HCT116 (cell line): ENCODE results near the gene STK35. TPM values are rescaled to one million over a fixed set of nuclear protein-coding genes. Genes with fewer than 3 reads are reported as not detected.

Experiments
- ATAC-seq: fragments of 200-7000 bp; cut with Tn5 transposase; 2 replicates; pipeline ENCODE4 v1.9.1; 2020; ENCODE audit warnings: mild to moderate bottlenecking, moderate library complexity
- BruUV-seq: library from RNA; stranded (reverse); fragments of 400-500 nt; replicated peaks from 2 replicates; lab custom pipeline; 2021; lab: Mats Ljungman, UMichigan
- CTCF ChIA-PET: fragments of 300-600 bp; sonication (Branson Sonifier 250); formaldehyde crosslinking; loops from one replicate; lab custom pipeline; 2021; ENCODE audit warnings: antibody characterized with exemption; lab: Charles Lee
- POLR2A ChIA-PET: fragments of 300-600, 350-600 bp; sonication (Branson Sonifier 250); formaldehyde crosslinking; loops from one replicate; lab custom pipeline; 2021; ENCODE audit warnings: antibody characterized with exemption; lab: Charles Lee
- RAD21 ChIA-PET, 2 experiments: fragments of 300-600 bp; sonication (Branson Sonifier 250); formaldehyde crosslinking; loops; one replicate each; lab custom pipeline; 2023; ENCODE audit warnings: low total read pairs in 2 of 2; ENCODE audit not compliant: uncharacterized antibody in 2 of 2, unreplicated experiment in 2 of 2, low non-redundant PET in 1 of 2; lab: Charles Lee
- DNase-seq: peaks from one replicate; pipeline ENCODE4 v3.0.0-alpha.2; 2010; ENCODE audit warnings: low read depth, low spot score
- H2AFZ ChIP-seq: fragments of 200-600 bp; shearing (Covaris generic), sonication (generic); 2 replicates; pipeline ENCODE4 v1.6.1; 2017; ENCODE audit warnings: low read depth, mixed run types, mixed read lengths, antibody characterized with exemption, low read length; ENCODE audit not compliant: poor library complexity, severe bottlenecking
- H3K27ac ChIP-seq: 2 replicates; pipeline ENCODE4 v1.5.1; 2012; ENCODE audit warnings: low read depth, low read length
- H3K27me3 ChIP-seq: fragments of 200-600 bp; sonication (generic); 2 replicates; pipeline ENCODE4 v1.6.1; 2016; ENCODE audit warnings: mixed run types, low read length, mixed read lengths; ENCODE audit not compliant: insufficient read depth
- H3K36me3 ChIP-seq, 2 experiments: fragments of 200-500 bp in 1 of 2; fragments of 200-600 bp in 1 of 2; sonication (Bioruptor generic) in 1 of 2; sonication (generic) in 1 of 2; 2 replicates each; pipeline versions ENCODE4 v1.5.1 to v1.6.1; 2014 to 2016; ENCODE audit warnings: low read length in 2 of 2, inconsistent platforms in 1 of 2, mixed read lengths in 1 of 2, mixed run types in 1 of 2; ENCODE audit not compliant: insufficient read depth in 2 of 2, control insufficient read depth in 1 of 2
- H3K4me1 ChIP-seq, 2 experiments: fragments of 200-600 bp in 1 of 2; sonication (generic) in 1 of 2; 2 replicates each; pipeline versions ENCODE4 v1.5.1 to v1.6.1; 2012 to 2017; ENCODE audit warnings: low read length in 2 of 2, inconsistent platforms in 1 of 2, mild to moderate bottlenecking in 1 of 2, mixed read lengths in 1 of 2, mixed run types in 1 of 2, moderate library complexity in 1 of 2; ENCODE audit not compliant: insufficient read depth in 2 of 2, control insufficient read depth in 1 of 2
- H3K4me2 ChIP-seq: fragments of 200-600 bp; sonication (generic); 2 replicates; pipeline ENCODE4 v1.6.1; 2017; ENCODE audit warnings: mixed run types, low read length, mixed read lengths
- H3K4me3 ChIP-seq, 2 experiments: fragments of 200-600 bp in 1 of 2; sonication (generic) in 1 of 2; replicated peaks in 1 of 2; 2 replicates each; pipeline ENCODE4 v1.5.1; 2011 to 2016; ENCODE audit warnings: low read length in 2 of 2, control low read depth in 1 of 2, low read depth in 1 of 2, mild to moderate bottlenecking in 1 of 2, mixed read lengths in 1 of 2, mixed run types in 1 of 2
- H3K79me2 ChIP-seq: fragments of 200-600 bp; sonication (generic); 2 replicates; pipeline ENCODE4 v1.6.1; 2017; ENCODE audit warnings: mild to moderate bottlenecking, mixed run types, low read length, moderate library complexity, mixed read lengths; ENCODE audit not compliant: insufficient read depth
- H3K9ac ChIP-seq: fragments of 200-600 bp; sonication (generic); 2 replicates; pipeline ENCODE4 v1.6.1; 2016; ENCODE audit warnings: low read length, mixed read lengths
- H3K9me2 ChIP-seq: fragments of 200-600 bp; sonication (generic), shearing (Covaris generic); 2 replicates; pipeline ENCODE4 v1.6.1; 2017; ENCODE audit warnings: mixed run types, mild to moderate bottlenecking, moderate library complexity; ENCODE audit not compliant: insufficient read depth
- H3K9me3 ChIP-seq, 2 experiments: fragments of 200-500 bp in 1 of 2; fragments of 200-600 bp in 1 of 2; sonication (Bioruptor generic) in 1 of 2; sonication (generic) in 1 of 2; 2 replicates each; pipeline ENCODE4 v1.6.1; 2014 to 2017; ENCODE audit warnings: low read length in 2 of 2, mixed read lengths in 2 of 2, inconsistent platforms in 1 of 2, low read depth in 1 of 2, mild to moderate bottlenecking in 1 of 2, mixed run types in 1 of 2, moderate library complexity in 1 of 2; ENCODE audit not compliant: control insufficient read depth in 1 of 2, insufficient read depth in 1 of 2
- H4K20me1 ChIP-seq: fragments of 200-600 bp; sonication (generic), shearing (Covaris generic); 2 replicates; pipeline ENCODE4 v1.6.1; 2017; ENCODE audit warnings: mixed run types, mild to moderate bottlenecking, moderate library complexity; ENCODE audit not compliant: insufficient read depth
- CBX3 ChIP-seq: IDR thresholded peaks from 2 replicates; pipeline ENCODE4 v1.6.1; 2012; ENCODE audit warnings: low read depth
- ELF1 ChIP-seq: IDR thresholded peaks from 2 replicates; pipeline ENCODE4 v1.6.1; 2012; ENCODE audit warnings: low read depth, borderline replicate concordance
- EZH2phosphoT487 ChIP-seq: fragments of 200-600 bp; IDR thresholded peaks from 2 replicates; pipeline ENCODE4 v1.6.1; 2018; ENCODE audit warnings: antibody characterized with exemption, borderline replicate concordance
- JUND ChIP-seq: IDR thresholded peaks from 2 replicates; pipeline ENCODE4 v1.6.1; 2012
- POLR2A ChIP-seq: IDR thresholded peaks from 2 replicates; pipeline ENCODE4 v1.7.0; 2011; ENCODE audit warnings: borderline replicate concordance; ENCODE audit not compliant: insufficient read depth, insufficient read length; ENCODE audit errors: extremely low read depth
- POLR2AphosphoS5 ChIP-seq: IDR thresholded peaks from 2 replicates; pipeline ENCODE4 v1.6.1; 2011; ENCODE audit warnings: mild to moderate bottlenecking, low read depth, low read length, moderate library complexity
- RAD21 ChIP-seq: IDR thresholded peaks from 2 replicates; pipeline ENCODE4 v1.6.1; 2012; ENCODE audit warnings: low read depth, mild to moderate bottlenecking
- SP1 ChIP-seq: IDR thresholded peaks from 2 replicates; pipeline ENCODE4 v1.6.1; 2012; ENCODE audit warnings: low read depth
- SRF ChIP-seq: IDR thresholded peaks from 2 replicates; pipeline ENCODE4 v1.6.1; 2012; ENCODE audit warnings: low read depth
- TCF7L2 ChIP-seq: IDR thresholded peaks from 2 replicates; pipeline ENCODE4 v1.7.0; 2011; ENCODE audit warnings: borderline replicate concordance, inconsistent platforms; ENCODE audit not compliant: insufficient read depth, insufficient read length; ENCODE audit errors: extremely low read depth
- YY1 ChIP-seq: IDR thresholded peaks from 2 replicates; pipeline ENCODE4 v1.6.1; 2011; ENCODE audit warnings: low read length, low read depth, moderate library complexity, mild to moderate bottlenecking; ENCODE audit not compliant: insufficient replicate concordance; ENCODE audit errors: extremely low read depth
- ZNF274 ChIP-seq: fragments of 200-500 bp; sonication (Bioruptor generic); IDR thresholded peaks from 2 replicates; pipeline ENCODE4 v1.6.1; 2014; ENCODE audit warnings: mild to moderate bottlenecking, low read depth, low read length, inconsistent platforms
- intact Hi-C: fragments of 100-400 bp; cut with micrococcal nuclease; formaldehyde crosslinking; loops from 2 replicates; pipeline ENCODE4 v1.10.0; 2022
- total RNA-seq: library from RNA; stranded (reverse); gene quantifications from one replicate; pipeline ENCODE4 v1.2.1, GENCODE V29; 2021; ENCODE audit not compliant: unreplicated experiment
- TF ChIP-seq, protein P1 (sequence below): IDR thresholded peaks from 2 replicates; pipeline ENCODE4 v1.6.1; 2012
- TF ChIP-seq, protein P2 (sequence below): IDR thresholded peaks from 2 replicates; pipeline ENCODE4 v1.6.1; 2011; ENCODE audit warnings: mild to moderate bottlenecking, low read length, moderate library complexity; ENCODE audit not compliant: insufficient replicate concordance; ENCODE audit errors: extremely low read depth
- TF ChIP-seq, protein P3 (sequence below): IDR thresholded peaks from 2 replicates; pipeline ENCODE4 v1.6.1; 2012

STK35 gene
- total RNA-seq, 1 experiment from 2014 or later: 32.8 TPM

DNA sequence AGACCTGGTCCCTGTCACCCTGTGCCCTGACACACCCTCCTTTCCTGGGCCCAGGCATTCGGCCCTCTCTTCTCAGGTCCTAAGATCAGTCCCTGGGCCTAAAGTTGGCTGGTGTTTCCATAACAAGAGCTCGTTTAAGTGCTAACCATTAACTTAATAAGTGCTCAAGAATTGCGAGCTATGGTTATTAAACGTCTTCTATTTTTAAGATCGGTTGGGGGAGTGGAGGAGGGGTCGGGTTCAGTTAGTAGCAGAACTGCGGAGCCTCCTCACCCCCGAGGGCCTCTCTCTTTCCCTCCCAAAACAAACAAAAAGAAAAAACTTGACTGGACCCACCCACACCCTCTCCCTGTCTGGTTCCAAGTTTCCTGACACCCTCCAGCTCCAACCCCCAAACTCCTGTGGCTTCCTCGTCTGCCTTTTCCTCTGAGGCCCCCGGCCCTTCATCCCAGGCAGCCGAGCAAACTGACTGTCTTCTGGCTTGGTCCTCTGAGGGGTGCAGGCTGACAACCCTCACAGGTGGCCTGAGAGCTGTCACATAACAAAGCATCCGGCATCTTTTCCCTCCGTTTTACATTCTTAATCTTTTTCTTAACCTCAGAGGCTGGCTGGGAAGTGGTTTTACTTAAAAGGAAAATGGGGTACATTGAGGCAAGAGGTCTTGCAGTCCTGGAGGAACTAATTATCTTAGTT lies 2.0 kb downstream of the STK35 start:
- Histone ChIP-seq H4K20me1 (no peaks in the 10 kb centered on the region), H3K9ac (peak overlapping the region; percentile 85), H3K4me3 (peak overlapping the region; percentile 84 to 97), H3K79me2 (peaks cover 58% of the 10 kb centered on the region), H3K9me2 (no peaks in the 10 kb centered on the region), H3K27me3 (no peaks in the 10 kb centered on the region), H3K4me1 (peaks cover 18 to 34% of the 10 kb centered on the region in 2 experiments), H3K27ac (peak overlapping the region; percentile 95), H3K36me3 (peaks cover 4 to 19% of the 10 kb centered on the region in 2 experiments; a peak in 2 of 4 replicates), H3K9me3 (no peaks in the 10 kb centered on the region), H3K4me2 (peak overlapping the region; percentile 84), H2AFZ (no peak overlapping the region)
- ChIA-PET CTCF (interaction anchor here (1.4 to 2.7 kb wide), 3 partner anchors 10 to 203 kb away, joined by 3 to 15 read pairs (median 5); no protein-coding TSS in a partner anchor), RAD21 (interaction anchor here in 1 of 2 experiments (0.7 kb wide), 1 partner anchor 69 kb away, joined by 4 read pairs; no protein-coding TSS in a partner anchor), POLR2A (interaction anchor here (0.8 kb wide), 1 partner anchor 14 kb away, joined by 3 read pairs; no protein-coding TSS in a partner anchor)
- ATAC-seq (no peak), DNase-seq (no peak)
- intact Hi-C loops: loop anchor here (1.0 to 5.0 kb wide), 2 partner anchors 29 to 69 kb away; no protein-coding TSS in a partner anchor
- BruUV-seq: TSS peak; percentile 46
- TF ChIP-seq ELF1 (no peak), JUND (no peak), YY1 (no peak), ZNF274 (no peak), POLR2A (no peak), POLR2AphosphoS5 (no peak), SRF (no peak), TCF7L2 (no peak), RAD21 (no peak), EZH2phosphoT487 (no peak), SP1 (no peak), CBX3 (no peak)
- TF ChIP-seq, protein P1, sequence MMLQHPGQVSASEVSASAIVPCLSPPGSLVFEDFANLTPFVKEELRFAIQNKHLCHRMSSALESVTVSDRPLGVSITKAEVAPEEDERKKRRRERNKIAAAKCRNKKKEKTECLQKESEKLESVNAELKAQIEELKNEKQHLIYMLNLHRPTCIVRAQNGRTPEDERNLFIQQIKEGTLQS: no peak
- TF ChIP-seq, protein P2, sequence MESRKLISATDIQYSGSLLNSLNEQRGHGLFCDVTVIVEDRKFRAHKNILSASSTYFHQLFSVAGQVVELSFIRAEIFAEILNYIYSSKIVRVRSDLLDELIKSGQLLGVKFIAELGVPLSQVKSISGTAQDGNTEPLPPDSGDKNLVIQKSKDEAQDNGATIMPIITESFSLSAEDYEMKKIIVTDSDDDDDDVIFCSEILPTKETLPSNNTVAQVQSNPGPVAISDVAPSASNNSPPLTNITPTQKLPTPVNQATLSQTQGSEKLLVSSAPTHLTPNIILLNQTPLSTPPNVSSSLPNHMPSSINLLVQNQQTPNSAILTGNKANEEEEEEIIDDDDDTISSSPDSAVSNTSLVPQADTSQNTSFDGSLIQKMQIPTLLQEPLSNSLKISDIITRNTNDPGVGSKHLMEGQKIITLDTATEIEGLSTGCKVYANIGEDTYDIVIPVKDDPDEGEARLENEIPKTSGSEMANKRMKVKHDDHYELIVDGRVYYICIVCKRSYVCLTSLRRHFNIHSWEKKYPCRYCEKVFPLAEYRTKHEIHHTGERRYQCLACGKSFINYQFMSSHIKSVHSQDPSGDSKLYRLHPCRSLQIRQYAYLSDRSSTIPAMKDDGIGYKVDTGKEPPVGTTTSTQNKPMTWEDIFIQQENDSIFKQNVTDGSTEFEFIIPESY: no peak
- TF ChIP-seq, protein P3, sequence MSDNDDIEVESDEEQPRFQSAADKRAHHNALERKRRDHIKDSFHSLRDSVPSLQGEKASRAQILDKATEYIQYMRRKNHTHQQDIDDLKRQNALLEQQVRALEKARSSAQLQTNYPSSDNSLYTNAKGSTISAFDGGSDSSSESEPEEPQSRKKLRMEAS: no peak
